CD4-positive, alpha-beta T cell treated with Interleukin-6 at 100 ng/mL for 8 hours (primary cell): ENCODE data around the gene PTER.
A peak's percentile ranks its signal among the peaks of the same experiment; 100 is the strongest.

Experiments used
- DNase-seq: peaks from one replicate; pipeline ENCODE4 v3.0.0-alpha.2; 2020; ENCODE audit warnings: mixed read lengths, low spot score

Gene PTER

DNA sequence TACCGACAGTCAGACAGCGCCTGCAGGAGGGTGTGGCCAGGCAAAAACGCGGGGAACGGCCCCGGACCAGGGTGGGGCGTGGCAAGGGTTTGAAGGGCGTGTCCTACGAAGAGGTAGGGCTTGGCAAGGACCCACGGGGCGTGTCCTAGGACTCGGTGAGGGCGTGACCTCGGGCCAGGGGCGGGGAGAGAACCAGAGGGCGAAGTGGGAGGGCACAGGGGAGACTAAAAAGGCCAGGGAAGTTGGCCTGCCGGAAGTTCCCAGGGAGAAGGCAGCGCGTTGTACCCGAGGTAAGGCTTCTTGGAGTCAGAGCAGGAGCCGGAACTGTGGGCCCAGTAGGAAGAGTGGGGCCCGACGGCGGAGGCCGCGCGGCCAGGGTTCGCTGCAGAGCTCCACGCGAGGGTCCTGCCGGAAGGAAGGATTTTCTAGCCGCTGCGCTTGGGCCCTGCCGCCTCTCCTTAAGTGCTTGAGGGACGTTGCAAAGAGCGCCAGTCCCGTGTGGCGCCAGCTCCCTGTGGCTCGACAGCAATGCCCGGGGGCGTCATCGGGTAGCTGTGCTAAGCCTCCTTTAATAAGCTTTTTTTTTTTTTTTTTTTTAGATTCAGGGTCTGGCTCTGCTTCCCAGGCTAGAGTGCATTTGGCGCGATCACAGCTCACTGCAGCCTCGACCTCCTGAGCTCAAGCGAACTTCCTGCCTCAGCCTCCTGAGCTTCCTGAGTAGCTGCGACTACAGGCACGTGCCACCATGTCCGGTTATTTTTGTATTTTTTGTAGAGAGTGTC lies at the start of gene PTER:
Gene PTER, plus strand, starts transcription at position 253 of the 782 bp plus-strand sequence. CDS start 47,375 bp downstream, outside the sequence.
- peak; percentile 97 for DNase-seq

DNA sequence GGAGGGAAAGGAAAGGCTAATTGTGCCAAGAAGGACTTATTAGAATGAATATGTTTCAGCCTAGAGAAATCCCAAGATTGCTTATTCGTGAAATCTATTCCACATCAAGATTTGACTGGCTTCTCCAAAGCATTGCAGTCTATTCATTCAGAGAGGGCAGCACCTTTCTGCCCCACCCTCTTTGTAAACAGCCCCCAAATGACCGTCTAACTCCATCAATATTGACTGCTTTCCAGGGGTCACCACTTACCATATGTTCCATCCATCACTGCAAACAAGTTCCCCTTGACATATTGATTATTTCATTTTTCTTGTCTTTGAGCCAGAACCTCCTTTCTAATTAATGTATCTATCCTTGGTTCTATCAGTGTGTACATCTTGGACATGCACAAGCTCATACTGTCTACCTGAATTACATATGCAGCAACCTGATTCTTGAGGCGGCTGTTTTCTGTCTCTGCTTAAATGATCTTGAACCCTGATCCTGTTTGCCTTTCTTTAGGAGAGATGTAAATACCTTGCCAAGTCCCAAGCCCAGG lies 44.2 kb upstream of the PTER start:
- DNase-seq: no peak

- DNase-seq: no peak
Measured at GRCh38 chr10:16393271-16393858, 43.4 kb upstream of the PTER start.

DNA sequence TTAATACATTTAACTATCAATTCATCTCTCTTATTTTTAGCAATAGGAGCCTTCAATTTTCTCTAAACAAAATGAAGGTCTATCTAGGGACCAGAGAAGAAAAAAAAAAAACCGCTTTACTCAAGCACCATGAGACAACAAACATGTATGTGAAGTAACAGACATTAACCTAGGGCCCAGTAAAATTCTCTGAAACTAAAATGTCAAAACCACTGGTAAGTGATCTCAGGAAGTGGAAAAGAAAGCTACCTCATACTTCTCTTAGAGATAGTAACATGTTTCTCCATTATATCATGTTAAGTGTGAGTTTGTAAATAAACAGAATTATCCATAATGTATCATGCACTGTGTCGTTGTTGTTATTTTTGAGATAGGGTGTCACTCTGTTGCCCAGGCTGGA lies 35.4 kb upstream of the PTER start:
- DNase-seq: no peak

DNA sequence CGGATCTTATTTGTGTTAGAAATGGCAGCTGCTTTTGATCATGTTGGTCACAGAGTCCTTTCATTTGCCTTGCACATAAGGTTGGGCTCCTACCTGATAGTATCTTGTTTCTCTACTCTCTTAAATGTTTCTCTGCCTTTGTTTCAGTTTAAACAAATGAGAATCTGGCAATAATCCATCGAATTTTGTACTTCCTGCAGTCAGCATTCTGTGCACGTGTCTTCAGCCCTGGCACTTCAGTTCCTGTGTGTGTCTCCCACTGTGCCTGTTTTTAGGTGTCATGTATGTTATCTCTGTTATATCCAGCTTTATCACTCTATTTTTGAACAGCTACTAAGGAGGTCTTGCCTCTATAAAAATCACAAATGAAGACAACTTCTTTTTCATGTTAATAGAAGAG lies 28.4 kb upstream of the PTER start:
- DNase-seq: no peak

- no peak for DNase-seq
Measured at GRCh38 chr10:16417341-16417740, 19.5 kb upstream of the PTER start.

DNA sequence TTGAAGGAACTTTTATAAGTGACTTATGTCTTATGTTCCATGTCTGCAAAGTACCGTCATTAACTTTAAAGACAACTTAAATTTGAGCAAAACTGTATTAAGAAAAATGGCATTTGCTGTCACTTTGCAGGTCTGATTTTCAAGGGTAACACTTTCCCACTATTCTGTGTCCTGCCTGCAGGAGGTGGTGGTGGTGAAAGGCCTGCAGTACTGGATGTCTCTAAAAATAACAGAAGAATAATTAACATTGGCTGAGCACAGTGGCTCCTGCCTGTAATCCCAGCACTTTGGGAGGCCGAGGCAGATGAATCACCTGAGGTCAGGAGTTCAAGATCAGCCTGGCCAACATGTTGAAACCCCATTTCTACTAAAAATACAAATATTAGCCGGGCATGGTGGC lies 13.2 kb upstream of the PTER start:
- DNase-seq: no peak

DNA sequence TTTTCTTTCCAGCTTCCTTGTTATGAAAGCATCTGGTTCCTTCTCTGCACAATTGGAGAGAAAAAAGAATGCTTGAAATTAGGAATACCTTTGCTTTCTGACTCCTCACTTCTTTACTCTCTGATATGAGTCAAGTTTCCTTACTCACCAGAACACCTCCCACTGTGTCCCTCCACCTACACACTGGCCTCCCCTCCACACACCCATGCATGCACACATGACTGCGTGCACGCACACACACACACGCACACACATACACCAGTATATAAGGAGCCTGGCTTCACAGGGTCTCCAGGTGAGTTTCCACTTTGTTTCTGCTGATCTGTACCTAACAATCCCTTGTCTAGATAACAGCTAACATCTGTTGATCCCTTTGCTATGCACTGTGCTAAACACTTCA lies 11.4 kb upstream of the PTER start:
- DNase-seq: no peak

DNA sequence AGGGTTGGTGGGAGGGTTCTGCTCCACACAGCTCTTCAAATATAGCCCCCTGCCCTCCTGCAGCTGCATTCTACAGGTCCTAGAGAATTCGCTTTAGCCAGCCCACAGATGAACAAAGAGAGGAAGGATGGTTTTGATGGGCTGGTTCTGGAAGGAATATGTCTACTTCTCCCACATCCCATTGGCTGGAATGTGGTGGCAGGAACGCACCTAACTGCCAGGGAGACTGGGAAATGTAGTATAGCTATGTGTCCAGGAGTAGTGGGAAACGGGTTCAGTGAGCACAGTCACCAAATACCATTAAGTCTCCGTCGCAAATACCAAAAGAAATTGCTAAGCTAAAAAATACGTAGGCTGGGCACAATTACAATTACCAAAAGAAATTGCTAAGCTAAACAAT lies 7.3 kb upstream of the PTER start:
- DNase-seq: no peak

GRCh38 chr10:16436367-16436757 lies 448 bp upstream of the PTER start:
- DNase-seq: peak; percentile 11

DNA sequence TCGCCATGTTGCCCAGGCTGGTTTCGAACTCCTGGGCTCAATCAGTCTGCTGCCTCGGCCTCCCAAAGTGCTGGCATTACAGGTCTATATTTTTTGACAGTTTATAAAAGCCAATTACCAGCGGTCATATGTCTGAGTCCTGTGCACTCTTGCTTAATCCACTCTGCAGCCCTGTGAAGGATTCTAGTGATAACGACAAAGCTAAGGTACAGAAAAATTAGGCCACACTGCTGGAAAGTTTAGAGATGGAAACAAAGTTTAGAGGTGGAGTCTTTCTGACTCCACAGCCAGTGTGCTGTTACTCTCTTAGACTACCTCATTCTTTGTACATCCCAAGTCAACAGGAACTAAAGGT lies 707 bp downstream of the PTER start:
- DNase-seq: no peak

DNA sequence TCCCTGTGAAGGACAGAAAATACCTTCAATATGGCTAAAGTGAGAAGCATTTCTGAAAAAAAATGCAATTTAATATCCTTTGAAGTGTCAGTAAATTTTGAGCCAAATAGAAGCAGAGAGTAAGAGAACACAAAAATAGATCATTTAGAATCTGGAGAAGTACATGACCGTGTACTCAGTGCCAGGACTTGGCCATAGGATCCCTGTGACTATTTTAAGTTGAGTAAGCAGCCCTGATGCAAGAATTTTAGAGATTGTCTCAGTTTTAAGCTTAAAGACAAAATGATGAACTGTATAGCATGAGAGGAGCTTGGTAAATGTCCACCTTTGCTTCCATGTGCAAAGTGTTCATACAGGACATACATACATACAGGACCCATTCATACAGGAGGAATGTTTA lies 2.5 kb downstream of the PTER start:
- DNase-seq: no peak

DNA sequence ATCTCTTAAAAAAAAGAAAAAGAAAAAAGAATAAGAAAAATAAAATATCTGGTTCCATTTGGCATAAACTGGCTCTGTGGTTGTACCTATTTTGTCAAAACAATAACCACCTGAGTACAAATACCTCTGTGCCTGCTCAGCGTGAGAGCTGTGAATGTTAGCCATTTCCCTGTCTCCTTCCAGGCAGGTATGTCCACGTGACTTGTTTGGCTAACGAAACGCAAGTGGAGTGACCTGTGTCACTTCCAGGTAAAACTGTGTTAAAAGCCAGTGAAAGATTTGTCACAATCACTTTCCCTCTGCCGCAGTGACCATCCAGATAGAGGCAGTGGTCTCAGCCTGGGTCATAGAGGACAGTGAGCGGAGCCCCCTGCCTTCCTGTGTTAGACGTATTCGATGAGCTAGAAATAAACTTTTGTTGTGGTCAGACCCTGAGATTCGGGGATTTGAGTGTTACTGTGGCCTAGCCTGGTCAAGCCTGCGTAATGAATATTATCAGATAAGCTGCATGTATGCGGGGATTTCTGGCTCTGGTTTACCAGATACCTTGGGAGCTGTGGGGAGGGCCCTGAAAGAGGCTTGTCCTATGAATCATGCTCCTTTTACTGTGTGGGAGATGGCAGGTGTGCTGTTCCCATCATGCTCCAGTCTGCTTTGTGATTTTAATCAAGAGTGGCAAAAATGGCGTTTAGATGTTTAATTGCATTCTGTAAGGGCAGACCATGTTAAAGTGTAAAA lies 3.8 kb downstream of the PTER start:
- DNase-seq: no peak

DNA sequence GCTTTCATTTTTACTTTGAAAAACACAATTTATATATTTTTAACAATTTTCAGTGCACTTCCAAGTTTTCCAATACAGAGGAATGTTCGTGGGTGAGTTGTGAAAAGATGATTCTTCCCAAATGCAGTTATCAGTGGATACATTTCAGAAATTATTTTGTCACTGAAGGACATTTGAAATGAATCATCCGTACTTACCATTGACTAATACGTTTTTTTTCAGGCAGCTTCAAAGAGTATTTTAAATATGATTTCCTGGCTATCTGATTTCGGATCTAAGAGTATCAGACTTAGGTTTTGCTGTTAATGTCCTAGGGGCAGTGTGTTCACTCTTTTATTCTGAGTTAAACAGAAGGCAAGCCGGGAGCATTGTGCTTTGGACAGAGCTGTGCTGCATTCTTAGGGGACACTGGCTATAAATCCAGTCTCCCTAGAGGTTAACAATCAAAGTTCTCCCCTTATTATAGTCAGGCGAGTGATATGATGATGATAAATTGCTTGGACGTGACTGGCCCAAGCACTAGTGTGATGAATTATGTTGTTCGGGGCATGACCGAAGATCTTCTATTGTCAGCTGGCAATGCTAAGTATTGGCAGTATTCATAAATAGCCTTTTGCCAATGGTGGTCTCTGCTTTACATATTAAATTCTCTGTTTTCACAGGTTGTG lies 4.5 kb downstream of the PTER start:
- DNase-seq: no peak

DNA sequence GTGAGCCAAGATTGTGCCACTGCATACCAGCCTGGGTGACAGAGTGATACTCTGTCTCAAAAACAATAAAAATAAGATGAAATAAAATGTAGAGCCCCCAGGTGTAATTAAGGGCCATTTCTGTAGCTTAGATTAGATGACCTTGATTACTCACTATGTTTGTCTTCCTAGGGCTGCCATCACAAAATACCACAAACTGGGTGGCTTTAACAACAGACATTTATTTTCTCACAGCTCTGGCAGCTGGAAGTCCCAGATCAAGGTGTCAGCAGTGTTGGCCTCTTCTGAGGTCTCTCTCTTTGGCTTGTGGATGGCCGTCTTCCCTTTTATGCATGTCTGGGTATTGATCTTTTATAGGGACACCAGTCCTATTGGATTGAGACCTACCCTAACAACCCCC lies 6.1 kb downstream of the PTER start:
- no peak for DNase-seq

GRCh38 chr10:16445770-16446469 lies 9.1 kb downstream of the PTER start:
- DNase-seq: no peak

DNA sequence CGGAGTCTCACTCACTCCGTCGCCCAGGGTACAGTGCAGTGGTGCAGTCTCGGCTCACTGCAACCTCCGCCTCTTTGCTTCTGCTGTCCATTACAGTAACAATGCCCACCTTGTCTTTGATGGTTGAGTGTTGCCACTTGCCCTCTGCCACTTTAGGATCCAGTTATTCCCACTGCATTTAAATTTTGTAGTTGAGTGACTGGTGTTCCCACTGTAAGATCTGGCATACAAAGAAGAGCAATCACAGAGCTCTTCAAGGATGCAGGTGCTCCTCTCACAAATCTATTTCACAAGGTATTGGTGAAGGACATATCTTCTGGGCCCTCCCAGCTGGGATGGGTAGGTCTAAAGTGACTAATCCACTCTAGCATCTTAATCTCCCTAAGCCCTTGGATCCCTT lies 12.6 kb downstream of the PTER start:
- DNase-seq: no peak

GRCh38 chr10:16458166-16458955 lies 21.6 kb downstream of the PTER start:
- DNase-seq: no peak

DNA sequence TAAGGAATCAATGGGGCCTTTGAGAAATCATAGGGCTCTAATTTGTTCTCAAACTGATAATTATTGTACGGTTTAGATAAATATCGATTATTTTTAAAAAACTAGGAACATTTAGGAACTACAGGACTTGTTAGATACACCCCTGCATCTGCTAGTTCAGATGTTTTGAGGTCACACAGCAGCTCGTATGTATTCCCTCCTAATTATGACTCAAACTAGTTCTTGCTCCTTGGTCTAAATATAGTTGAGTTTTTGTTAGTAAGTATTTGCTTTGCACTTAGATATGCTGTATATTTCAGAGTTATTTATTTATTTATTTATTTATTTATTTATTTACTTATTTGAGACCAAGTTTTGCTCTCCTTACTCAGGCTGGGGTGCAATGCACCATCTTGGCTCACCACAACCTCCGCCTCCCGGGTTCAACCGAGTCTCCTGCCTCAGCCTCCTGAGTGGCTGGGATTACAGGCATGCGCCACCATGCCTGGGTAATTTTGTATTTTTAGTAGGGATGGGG lies 22.7 kb downstream of the PTER start:
- DNase-seq: no peak

- DNase-seq: no peak
Measured at GRCh38 chr10:16466001-16466400, 29.2 kb downstream of the PTER start.

DNA sequence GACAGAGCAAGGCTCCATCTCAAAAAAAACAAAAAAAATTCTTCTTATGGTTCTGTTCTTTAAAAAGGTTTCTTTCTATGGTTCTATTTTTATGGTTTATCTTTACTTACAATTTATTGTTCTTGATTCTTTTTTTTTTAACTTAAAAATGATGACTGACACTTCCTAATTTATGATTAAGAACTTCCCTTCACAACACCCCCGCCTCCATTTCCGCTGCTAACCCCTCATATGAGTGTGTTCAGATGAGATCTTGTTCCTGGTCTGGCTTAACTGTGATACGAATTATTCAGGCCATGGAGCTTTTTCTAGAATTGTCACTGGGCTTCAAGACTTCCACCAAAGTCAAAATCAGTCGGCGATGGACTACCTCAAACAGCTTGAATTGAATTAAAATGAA lies 33.9 kb downstream of the PTER start:
- DNase-seq: peak; percentile 3
